H9 (cell line): ENCODE measurements around the gene STIMATE. TPM values are rescaled to one million over a fixed set of nuclear protein-coding genes. Genes with fewer than 3 reads are reported as not detected.

Source experiments
- DNase-seq: peaks from one replicate; pipeline ENCODE4 v3.0.0-alpha.2; 2017
- H2AFZ ChIP-seq: one replicate; pipeline ENCODE4 v1.6.1; 2013; ENCODE audit warnings: mild to moderate bottlenecking, low read length, control low read depth, moderate library complexity
- H2AK5ac ChIP-seq: 2 replicates; pipeline ENCODE4 v1.6.1; 2013; ENCODE audit warnings: low read length, control low read depth, mixed read lengths; ENCODE audit not compliant: insufficient read length
- H2BK120ac ChIP-seq: one replicate; pipeline ENCODE4 v1.6.1; 2013; ENCODE audit warnings: low read depth, mild to moderate bottlenecking, low read length, control low read depth, inconsistent platforms; ENCODE audit not compliant: poor library complexity, severe bottlenecking
- H2BK12ac ChIP-seq: 2 replicates; pipeline ENCODE4 v1.6.1; 2013; ENCODE audit warnings: low read length, control low read depth, mixed read lengths, low read depth; ENCODE audit not compliant: insufficient read length
- H2BK15ac ChIP-seq: 2 replicates; pipeline ENCODE4 v1.6.1; 2013; ENCODE audit warnings: low read depth, low read length, control low read depth
- H2BK20ac ChIP-seq: one replicate; pipeline ENCODE4 v1.6.1; 2013; ENCODE audit warnings: low read depth, mild to moderate bottlenecking, low read length, control low read depth, inconsistent platforms; ENCODE audit not compliant: poor library complexity, severe bottlenecking
- H2BK5ac ChIP-seq: 2 replicates; pipeline ENCODE4 v1.6.1; 2013; ENCODE audit warnings: low read length, control low read depth, mixed read lengths; ENCODE audit not compliant: insufficient read length
- H3K14ac ChIP-seq: 2 replicates; pipeline ENCODE4 v1.6.1; 2013; ENCODE audit warnings: low read length, control low read depth; ENCODE audit not compliant: insufficient read depth
- H3K18ac ChIP-seq: 2 replicates; pipeline ENCODE4 v1.6.1; 2013; ENCODE audit warnings: low read depth, mild to moderate bottlenecking, mixed read lengths, low read length, control low read depth; ENCODE audit not compliant: insufficient read length
- H3K23ac ChIP-seq: 2 replicates; pipeline ENCODE4 v1.6.1; 2013; ENCODE audit warnings: low read length, control low read depth, mixed read lengths, low read depth; ENCODE audit not compliant: insufficient read length
- H3K23me2 ChIP-seq: 2 replicates; pipeline ENCODE4 v1.6.1; 2013; ENCODE audit warnings: low read depth, mild to moderate bottlenecking, mixed read lengths, low read length, control low read depth; ENCODE audit not compliant: insufficient read length, poor library complexity, severe bottlenecking
- H3K27ac ChIP-seq: 2 replicates; pipeline ENCODE4 v1.5.1; 2013; ENCODE audit warnings: low read length, control low read depth, mixed read lengths, low read depth; ENCODE audit not compliant: insufficient read length
- H3K27me3 ChIP-seq: 2 replicates; pipeline ENCODE4 v1.6.1; 2013; ENCODE audit warnings: low read length, control low read depth, inconsistent platforms; ENCODE audit not compliant: insufficient read depth
- H3K4ac ChIP-seq: 2 replicates; pipeline ENCODE4 v1.6.1; 2013; ENCODE audit warnings: low read depth, mild to moderate bottlenecking, control low read depth, inconsistent platforms, low read length, moderate library complexity
- H3K4me1 ChIP-seq: 2 replicates; pipeline ENCODE4 v1.6.1; 2013; ENCODE audit warnings: low read length, control low read depth, inconsistent platforms; ENCODE audit not compliant: insufficient read depth
- H3K4me2 ChIP-seq: 2 replicates; pipeline ENCODE4 v1.6.1; 2013; ENCODE audit warnings: low read length, control low read depth, mixed read lengths; ENCODE audit not compliant: insufficient read length, insufficient read depth
- H3K56ac ChIP-seq: 2 replicates; pipeline ENCODE4 v1.6.1; 2013; ENCODE audit warnings: low read depth, mild to moderate bottlenecking, mixed read lengths, low read length, control low read depth; ENCODE audit not compliant: insufficient read length
- H3K79me1 ChIP-seq: 2 replicates; pipeline ENCODE4 v1.6.1; 2013; ENCODE audit warnings: low read depth, mild to moderate bottlenecking, moderate library complexity, low read length, control low read depth, inconsistent platforms; ENCODE audit not compliant: insufficient read depth, poor library complexity, severe bottlenecking
- H3K79me2 ChIP-seq: 2 replicates; pipeline ENCODE4 v1.6.1; 2013; ENCODE audit warnings: low read length, control low read depth, inconsistent platforms; ENCODE audit not compliant: insufficient read depth
- H3K9ac ChIP-seq: 2 replicates; pipeline ENCODE4 v1.6.1; 2013; ENCODE audit warnings: low read length, control low read depth, mixed read lengths; ENCODE audit not compliant: insufficient read length; ENCODE audit errors: extremely low read depth
- H3K9me3 ChIP-seq: one replicate; pipeline ENCODE4 v1.6.1; 2013; ENCODE audit warnings: low read depth, low read length, inconsistent platforms; ENCODE audit not compliant: control insufficient read depth
- H3T11ph ChIP-seq: one replicate; pipeline ENCODE4 v1.6.1; 2013; ENCODE audit warnings: mild to moderate bottlenecking, low read length, control low read depth, inconsistent platforms
- H4K20me1 ChIP-seq: one replicate; pipeline ENCODE4 v1.6.1; 2013; ENCODE audit not compliant: control insufficient read depth, insufficient read length, insufficient read depth
- H4K5ac ChIP-seq: 2 replicates; pipeline ENCODE4 v1.6.1; 2013; ENCODE audit warnings: low read depth, mild to moderate bottlenecking, mixed read lengths, low read length, control low read depth; ENCODE audit not compliant: insufficient read length
- H4K8ac ChIP-seq: replicated peaks from 2 replicates; pipeline ENCODE4 v1.6.1; 2013; ENCODE audit warnings: low read length, control low read depth, mixed read lengths, low read depth; ENCODE audit not compliant: insufficient read length
- H4K91ac ChIP-seq: 2 replicates; pipeline ENCODE4 v1.6.1; 2013; ENCODE audit warnings: low read depth, mild to moderate bottlenecking, moderate library complexity, mixed read lengths, low read length, control low read depth; ENCODE audit not compliant: insufficient read length
- H3K27ac Mint-ChIP-seq, 3 experiments: 2 replicates in 2 of 3; 3 replicates in 1 of 3; pipeline ENCODE4 v1.8.0; 2020 to 2021; ENCODE audit warnings: mixed read lengths in 3 of 3, mild to moderate bottlenecking in 1 of 3, moderate library complexity in 1 of 3
- H3K27me3 Mint-ChIP-seq: 2 replicates; pipeline ENCODE4 v1.8.0; 2021; ENCODE audit warnings: low read depth, mild to moderate bottlenecking, moderate library complexity, mixed read lengths
- H3K36me3 Mint-ChIP-seq, 3 experiments: 2 replicates in 2 of 3; 3 replicates in 1 of 3; pipeline ENCODE4 v1.8.0; 2020 to 2021; ENCODE audit warnings: low read depth in 3 of 3, mixed read lengths in 3 of 3; ENCODE audit not compliant: insufficient read depth in 1 of 3
- H3K4me1 Mint-ChIP-seq, 2 experiments: 2 replicates each; pipeline ENCODE4 v1.8.0; 2020; ENCODE audit warnings: mixed read lengths in 2 of 2
- H3K4me3 Mint-ChIP-seq, 2 experiments: 2 replicates in 1 of 2; 3 replicates in 1 of 2; pipeline ENCODE4 v1.8.0; 2020 to 2021; ENCODE audit warnings: mild to moderate bottlenecking in 2 of 2, mixed read lengths in 2 of 2, moderate library complexity in 1 of 2
- H3K9me3 Mint-ChIP-seq, 2 experiments: 2 replicates in 1 of 2; 3 replicates in 1 of 2; pipeline ENCODE4 v1.8.0; 2020; ENCODE audit warnings: mild to moderate bottlenecking in 2 of 2, mixed read lengths in 2 of 2, moderate library complexity in 1 of 2
- CTCF ChIP-seq: fragments of 200-600 bp; sonication (generic); conservative IDR thresholded peaks from 3 replicates; pipeline ENCODE4 v1.8.0; 2021; ENCODE audit warnings: antibody characterized with exemption, mild to moderate bottlenecking
- WGBS: extraction: QIAGEN DNeasy Blood & Tissue Kit; methylation state at CpG from one replicate; pipeline ENCODE4 v1.1.7; 2013; ENCODE audit warnings: missing lambda C conversion rate, low lambda C conversion rate, mixed read lengths; ENCODE audit not compliant: insufficient read length; ENCODE audit errors: extremely low coverage; 5-methylcytosine and 5-hydroxymethylcytosine counted together
- total RNA-seq: library from RNA; stranded (reverse); gene quantifications from 2 replicates; pipeline ENCODE4 v1.2.1, GENCODE V29; 2021

STIMATE gene
- total RNA-seq, 1 experiment from 2014 or later, result 25.6 TPM

GRCh38 chr3:52893723-52894122, 3.6 kb downstream of the STIMATE start:
- H3T11ph ChIP-seq, result no peak overlapping the region
- H2BK5ac ChIP-seq, result no peak overlapping the region
- no peak overlapping the region for H3K23ac ChIP-seq
- peaks cover 12% of the 10 kb centered on the region for H3K79me1 ChIP-seq
- no peaks in the 10 kb centered on the region; the same call in 1 of the 2 replicates for H3K4me1 ChIP-seq
- H3K18ac ChIP-seq, result no peak overlapping the region
- no peak overlapping the region for H3K4ac ChIP-seq
- no peak overlapping the region for H3K56ac ChIP-seq
- no CpG with 5 or more reads among the region's 4 CpGs for WGBS
- DNase-seq, result no peak
- H4K5ac ChIP-seq, result no peak overlapping the region
- H2BK15ac ChIP-seq, result no peak overlapping the region
- no peak overlapping the region for H2AFZ ChIP-seq
- no peak overlapping the region for H3K27ac ChIP-seq
- no peak overlapping the region for H3K27ac Mint-ChIP-seq
- no peaks in the 10 kb centered on the region for H3K27me3 ChIP-seq
- H3K9ac ChIP-seq, result no peak overlapping the region
- H2BK12ac ChIP-seq, result no peak overlapping the region
- peaks cover 0 to 11% (median 11%) of the 10 kb centered on the region in 3 experiments; a peak in 5 of 7 replicates for H3K36me3 Mint-ChIP-seq
- peaks cover 15 to 18% of the 10 kb centered on the region in 2 experiments for H3K4me1 Mint-ChIP-seq
- no peak overlapping the region for H4K8ac ChIP-seq
- no peaks in the 10 kb centered on the region for H3K9me3 ChIP-seq
- H2AK5ac ChIP-seq, result no peak overlapping the region
- TF ChIP-seq CTCF, result no peak
- no peaks in the 10 kb centered on the region for H3K9me3 Mint-ChIP-seq
- H3K27me3 Mint-ChIP-seq, result peaks cover 4% of the 10 kb centered on the region; the same call in 1 of the 2 replicates
- no peak overlapping the region for H3K14ac ChIP-seq
- no peak overlapping the region for H3K4me3 Mint-ChIP-seq
- H4K91ac ChIP-seq, result no peak overlapping the region
- no peak overlapping the region for H3K4me2 ChIP-seq
- no peaks in the 10 kb centered on the region for H4K20me1 ChIP-seq
- H2BK120ac ChIP-seq, result no peak overlapping the region
- H3K23me2 ChIP-seq, result peaks cover 7% of the 10 kb centered on the region
- no peak overlapping the region for H2BK20ac ChIP-seq
- peaks cover 3% of the 10 kb centered on the region; the same call in 1 of the 2 replicates for H3K79me2 ChIP-seq
